ENCODE results near the gene TAOK1.

- TF ChIP-seq CTCF (IDR thresholded peaks at IDR 0.05): no peak
- no peak for TF ChIP-seq POLR2AphosphoS5 (IDR thresholded peaks at IDR 0.05; ENCODE audit: insufficient read depth in 1 of 2, low read depth in 1 of 2)
These were observed 167.6 kb downstream of the TAOK1 start for GRCh38 chr17:29557739-29558116.
